Measurements from ENCODE around the gene COMMD4. TPM values are rescaled to one million over a fixed set of nuclear protein-coding genes. Genes with fewer than 3 reads are reported as not detected.

COMMD4 gene
- total and polyA plus RNA-seq, 2 donors (not counting 3 experiments of a cell fraction or from before 2014, with no cell fraction given), result 114 to 244 TPM

DNA sequence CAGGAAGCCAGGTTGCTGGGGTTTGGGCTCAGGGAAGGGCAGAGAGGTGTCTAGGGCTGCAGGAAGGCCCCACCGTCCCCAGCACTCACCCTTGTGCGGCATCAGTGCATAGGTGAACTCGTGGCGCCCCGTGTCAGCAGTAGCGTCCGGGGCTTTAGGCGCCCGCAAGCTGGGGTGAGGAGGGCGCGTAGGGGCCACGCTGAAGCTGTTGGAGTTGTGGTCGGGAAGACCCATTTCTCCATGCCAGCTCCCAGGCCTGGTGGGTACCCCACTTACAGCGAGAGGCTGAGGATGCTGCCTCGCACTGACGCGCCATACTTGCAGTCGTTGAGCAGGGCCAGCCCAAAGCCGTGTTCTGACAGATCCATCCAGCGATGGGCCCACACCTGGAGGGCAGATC lies 20.7 kb downstream of the COMMD4 start:
- POLR2A ChIA-PET, result no interaction called here
- Histone ChIP-seq H3K4me2 (ENCODE audit: insufficient read depth, low read length) (no peak overlapping the region), H4K20me1 (replicated peaks; ENCODE audit: control insufficient read depth, extremely low read depth, insufficient read depth, low read length) (no peaks in the 10 kb centered on the region), H3K9ac (replicated peaks; ENCODE audit: extremely low read depth, insufficient read depth, low read length) (no peak overlapping the region), H3K79me2 (ENCODE audit: control insufficient read depth, insufficient read depth, low read length) (no peaks in the 10 kb centered on the region), H3K4me1 (ENCODE audit: control insufficient read depth, extremely low read depth, insufficient read depth, low read length) (no peaks in the 10 kb centered on the region), H3K9me3 (replicated peaks; ENCODE audit: control insufficient read depth, insufficient read depth, low read length) (no peaks in the 10 kb centered on the region), H3K27me3 (ENCODE audit: control insufficient read depth in 2 of 2, insufficient read depth in 2 of 2, low read length in 2 of 2) (no peaks in the 10 kb centered on the region), H3K36me3 (ENCODE audit: control insufficient read depth in 2 of 2, extremely low read depth in 1 of 2, insufficient read depth in 2 of 2, low read length in 2 of 2) (peaks cover 4 to 39% of the 10 kb centered on the region in 2 experiments), H3K4me3 (replicated peaks in 1 of 3; ENCODE audit: insufficient read depth in 1 of 3, low read depth in 1 of 3, low read length in 3 of 3) (no peak overlapping the region), H2AFZ (ENCODE audit: low read depth, low read length) (no peak overlapping the region), H3K27ac (ENCODE audit: insufficient read depth, low read depth, low read length) (no peak overlapping the region), H3K9me1 (replicated peaks; ENCODE audit: control insufficient read depth, extremely low read depth, insufficient read depth, low read length) (no peaks in the 10 kb centered on the region)
- TF ChIP-seq MYC (IDR thresholded peaks at IDR 0.05; ENCODE audit: low read depth, low read length) (no peak), GATA2 (IDR thresholded peaks at IDR 0.05; ENCODE audit: insufficient read depth, insufficient read length, low read depth, low read length) (no peak), POLR2AphosphoS5 (IDR thresholded peaks at IDR 0.05; ENCODE audit: insufficient read depth, low read depth, low read length) (no peak), EZH2 (IDR thresholded peaks at IDR 0.05; ENCODE audit: borderline replicate concordance, low read depth, low read length, severe bottlenecking) (no peak), JUN (IDR thresholded peaks at IDR 0.05; ENCODE audit: borderline replicate concordance, insufficient read depth, insufficient read length, low read depth) (no peak), POLR2A (IDR thresholded peaks at IDR 0.05; ENCODE audit: low read depth, low read length) (no peak), FOS (IDR thresholded peaks at IDR 0.05; ENCODE audit: borderline replicate concordance, insufficient read depth, low read length) (no peak)
- TF ChIP-seq, protein P1, sequence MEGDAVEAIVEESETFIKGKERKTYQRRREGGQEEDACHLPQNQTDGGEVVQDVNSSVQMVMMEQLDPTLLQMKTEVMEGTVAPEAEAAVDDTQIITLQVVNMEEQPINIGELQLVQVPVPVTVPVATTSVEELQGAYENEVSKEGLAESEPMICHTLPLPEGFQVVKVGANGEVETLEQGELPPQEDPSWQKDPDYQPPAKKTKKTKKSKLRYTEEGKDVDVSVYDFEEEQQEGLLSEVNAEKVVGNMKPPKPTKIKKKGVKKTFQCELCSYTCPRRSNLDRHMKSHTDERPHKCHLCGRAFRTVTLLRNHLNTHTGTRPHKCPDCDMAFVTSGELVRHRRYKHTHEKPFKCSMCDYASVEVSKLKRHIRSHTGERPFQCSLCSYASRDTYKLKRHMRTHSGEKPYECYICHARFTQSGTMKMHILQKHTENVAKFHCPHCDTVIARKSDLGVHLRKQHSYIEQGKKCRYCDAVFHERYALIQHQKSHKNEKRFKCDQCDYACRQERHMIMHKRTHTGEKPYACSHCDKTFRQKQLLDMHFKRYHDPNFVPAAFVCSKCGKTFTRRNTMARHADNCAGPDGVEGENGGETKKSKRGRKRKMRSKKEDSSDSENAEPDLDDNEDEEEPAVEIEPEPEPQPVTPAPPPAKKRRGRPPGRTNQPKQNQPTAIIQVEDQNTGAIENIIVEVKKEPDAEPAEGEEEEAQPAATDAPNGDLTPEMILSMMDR (IDR thresholded peaks at IDR 0.05; ENCODE audit: extremely low read depth in 1 of 2, insufficient read depth in 1 of 2, low read depth in 1 of 2, low read length in 2 of 2), result no peak
- TF ChIP-seq, protein P2, sequence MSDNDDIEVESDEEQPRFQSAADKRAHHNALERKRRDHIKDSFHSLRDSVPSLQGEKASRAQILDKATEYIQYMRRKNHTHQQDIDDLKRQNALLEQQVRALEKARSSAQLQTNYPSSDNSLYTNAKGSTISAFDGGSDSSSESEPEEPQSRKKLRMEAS (IDR thresholded peaks at IDR 0.05; ENCODE audit: insufficient read depth, insufficient read length), result no peak
- intact Hi-C loops (cut with micrococcal nuclease), result no loop called here
- no TSS peak for BruUV-seq (replicated peaks)
- no peak for FAIRE-seq
- no peak for DNase-seq (ENCODE audit: low read depth, low spot score)
- dilution Hi-C loops (cut with MboI; ENCODE audit: extremely low pct_ligation_motif_present, low sequenced_read_pairs), result no loop called here
- CTCF ChIA-PET, result interaction anchor here (1.6 kb wide), 1 partner anchor 12 kb away, joined by 7 read pairs; the partner anchor contains the start of gene MAN2C1

Data from endothelial cell of umbilical vein (primary cell).